K562 (cell line): ENCODE data around the gene ZFYVE16. TPM values are rescaled to one million over a fixed set of nuclear protein-coding genes. Genes with fewer than 3 reads are reported as not detected.

Source experiments
- ATF4 ChIP-seq: fragments of 450-650 bp; formaldehyde crosslinking; IDR thresholded peaks from 2 replicates; pipeline ENCODE4 v1.4.0; 2022; ENCODE audit warnings: mild to moderate bottlenecking, moderate library complexity
- CCNT2 ChIP-seq: IDR thresholded peaks from 2 replicates; pipeline ENCODE4 v1.6.1; 2011; ENCODE audit warnings: borderline replicate concordance, low read depth, mild to moderate bottlenecking, moderate library complexity, mixed read lengths, low read length; ENCODE audit not compliant: insufficient read length; ENCODE audit errors: extremely low read depth
- CTCF ChIP-seq, 3 experiments: IDR thresholded peaks in 2 of 3; conservative IDR thresholded peaks in 1 of 3; 2 replicates each; pipeline ENCODE4 v1.5.1; 2011 to 2012; ENCODE audit warnings: low read length in 3 of 3, mild to moderate bottlenecking in 3 of 3, control low read depth in 2 of 3, improper control_type of control experiment in 1 of 3, inconsistent platforms in 1 of 3, low read depth in 1 of 3, mixed read lengths in 1 of 3, moderate library complexity in 1 of 3; ENCODE audit not compliant: insufficient read depth in 2 of 3
- HCFC1 ChIP-seq: IDR thresholded peaks from 2 replicates; pipeline ENCODE4 v1.6.1; 2012; ENCODE audit warnings: low read depth, low read length, improper control_type of control experiment
- HMGN3 ChIP-seq: IDR thresholded peaks from 2 replicates; pipeline ENCODE4 v1.6.1; 2011; ENCODE audit warnings: borderline replicate concordance, low read depth, mild to moderate bottlenecking, mixed read lengths, low read length; ENCODE audit not compliant: insufficient read length; ENCODE audit errors: extremely low read depth
- MYBL2 ChIP-seq, 2 experiments: fragments of 450-650 bp in 1 of 2; sonication (generic) in 1 of 2; formaldehyde crosslinking in 1 of 2; IDR thresholded peaks; 2 replicates each; pipeline versions ENCODE4 v1.6.1 to v1.8.1; 2017 to 2022; ENCODE audit warnings: borderline replicate concordance in 1 of 2, inconsistent platforms in 1 of 2, low read depth in 1 of 2, mild to moderate bottlenecking in 1 of 2, missing genetic modification reagents in 1 of 2, moderate library complexity in 1 of 2
- NFRKB ChIP-seq: fragments of 450-650 bp; IDR thresholded peaks from 2 replicates; pipeline ENCODE4 v1.6.1; 2016; ENCODE audit warnings: low read depth
- PRDM10 ChIP-seq: fragments of 450-650 bp; IDR thresholded peaks from 2 replicates; pipeline ENCODE4 v1.6.1; 2018; ENCODE audit not compliant: partially characterized antibody
- RBM15 ChIP-seq: fragments of 200-400 bp; formaldehyde crosslinking; IDR thresholded peaks from 2 replicates; pipeline ENCODE4 v1.6.1; 2018; ENCODE audit warnings: mild to moderate bottlenecking, low read length, moderate library complexity; ENCODE audit not compliant: insufficient read depth
- RCOR1 ChIP-seq, 2 experiments: IDR thresholded peaks; 2 replicates each; pipeline ENCODE4 v1.6.1; 2012; ENCODE audit warnings: low read depth in 2 of 2, low read length in 2 of 2, borderline replicate concordance in 1 of 2, improper control_type of control experiment in 1 of 2
- RNF2 ChIP-seq: sonication (generic); IDR thresholded peaks from 2 replicates; pipeline ENCODE4 v1.6.1; 2016
- TAF1 ChIP-seq: IDR thresholded peaks from 2 replicates; pipeline ENCODE4 v1.6.1; 2011; ENCODE audit warnings: mild to moderate bottlenecking, low read length, moderate library complexity; ENCODE audit not compliant: insufficient read depth, control insufficient read depth, severe bottlenecking; ENCODE audit errors: extremely low read depth
- TCF7L2 ChIP-seq: fragments of 150-350 bp; IDR thresholded peaks from 2 replicates; pipeline ENCODE4 v1.6.1; 2016; ENCODE audit warnings: low read depth, mild to moderate bottlenecking, low read length, moderate library complexity
- ZNF217 ChIP-seq: sonication (generic); formaldehyde crosslinking; IDR thresholded peaks from 2 replicates; pipeline ENCODE4 v1.8.0; 2022; ENCODE audit warnings: mild to moderate bottlenecking, missing genetic modification reagents
- ZNF436 ChIP-seq: fragments of 250-450, 450-650 bp; sonication (Bioruptor Pico); formaldehyde crosslinking; IDR thresholded peaks from 2 replicates; pipeline ENCODE4 v1.7.0; 2020; ENCODE audit warnings: mild to moderate bottlenecking
- ZNF512 ChIP-seq: IDR thresholded peaks from 2 replicates; pipeline ENCODE4 v1.6.1; 2016; ENCODE audit warnings: missing genetic modification characterization, missing compliant biosample characterization
- ZNF830 ChIP-seq: fragments of 250-450 bp; sonication (Bioruptor Pico); IDR thresholded peaks from 2 replicates; pipeline ENCODE4 v1.5.0; 2021; ENCODE audit warnings: mild to moderate bottlenecking
- polyA plus RNA-seq, 8 experiments: library from polyadenylated mRNA; depleted of rRNA in 4 of 8; stranded (reverse) in 5 of 8; unstranded in 3 of 8; fragments of >200 nt; fragmentation: Nextera tagmentation in 2 of 8; fragmentation: Illumina TruSeq in 1 of 8; extraction: Ambion mirVana in 2 of 8; extraction: Trizol in 1 of 8; gene quantifications; 2 replicates each; pipeline versions ENCODE4 v1.2.1 to v1.2.3, GENCODE V29; 2011 to 2014; ENCODE audit warnings: inconsistent platforms in 1 of 8, missing spikeins in 1 of 8
- total RNA-seq, 7 experiments: library from RNA; depleted of rRNA in 6 of 7; stranded (reverse); fragments of >200 nt in 6 of 7; fragmentation: Illumina TruSeq in 2 of 7; extraction: Trizol in 2 of 7; gene quantifications; 2 replicates each; pipeline versions ENCODE4 v1.2.1 to v1.2.3, GENCODE V29; 2011 to 2021; ENCODE audit warnings: low replicate concordance in 1 of 7

ZFYVE16 gene
- total and polyA plus RNA-seq, 9 of the 15 experiments (the other 6 are each of a cell fraction or from before 2014, with no cell fraction given) = 6.0 to 18.9 (median 12.5) TPM

- TF ChIP-seq RCOR1 (IDR thresholded peaks at IDR 0.05; ENCODE audit: borderline replicate concordance in 1 of 2, low read depth in 2 of 2, low read length in 2 of 2) = 0 out of 4 replicates have a peak, but pooled peaks of 1 of the 2 experiments have one; percentile 58
- no peak for TF ChIP-seq MYBL2 (IDR thresholded peaks at IDR 0.05; ENCODE audit: low read depth)
- TF ChIP-seq MYBL2 (CRISPR knock-in tag; IDR thresholded peaks at IDR 0.05; ENCODE audit: borderline replicate concordance) = no peak
- no peak for TF ChIP-seq RBM15
- TF ChIP-seq CTCF (IDR thresholded peaks at IDR 0.05 in 2 of 3, conservative IDR thresholded peaks at IDR 0.05 in 1 of 3; ENCODE audit: insufficient read depth in 2 of 3, low read depth in 1 of 3, low read length in 3 of 3) = peak in 1 of 3 experiments; percentile 0; a peak in 1 of 6 replicates
- TF ChIP-seq ZNF217 (CRISPR knock-in tag) = no peak
- peak; percentile 42; the same call in 1 of the 2 replicates for TF ChIP-seq RNF2
- 0 out of 2 replicates have a peak, but pooled peaks have one; percentile 14 for TF ChIP-seq ZNF512
- 0 out of 2 replicates have a peak, but pooled peaks have one; percentile 36 for TF ChIP-seq NFRKB
- peak; percentile 40 for TF ChIP-seq TAF1
- peak; percentile 45 for TF ChIP-seq PRDM10
- no peak for TF ChIP-seq ZNF436 (CRISPR knock-in tag)
- no peak for TF ChIP-seq ATF4 (CRISPR knock-in tag)
- TF ChIP-seq CCNT2 = peak; percentile 16
- TF ChIP-seq TCF7L2 = no peak
- TF ChIP-seq HCFC1 = 0 out of 2 replicates have a peak, but pooled peaks have one; percentile 32
- peak; percentile 45 for TF ChIP-seq HMGN3
- no peak for TF ChIP-seq ZNF830 (CRISPR knock-in tag)
Observed at GRCh38 chr5:80408484-80409366, 861 bp downstream of the ZFYVE16 start (continued).
